HS-27A (cell line): ENCODE results near the gene ZBTB17.
"Not testable (repeated sequence)": the region's sequence is repeated elsewhere in the genome, so short reads cannot be mapped to it uniquely, and the experiment has no call there.

Experiments used
- DNase-seq: peaks from one replicate; pipeline ENCODE4 v3.0.0-alpha.2; 2012; ENCODE audit warnings: low read depth, missing footprints

The ZBTB17 gene

GRCh38 chr1:15892857-15893599 lies 82.9 kb downstream of the ZBTB17 start:
- DNase-seq, result not testable (repeated sequence)
